ENCODE measurements around the gene IKBIP.

GRCh38 chr12:98578821-98579220 lies 65.8 kb downstream of the IKBIP start:
- no peak for TF ChIP-seq POLR2AphosphoS5 (IDR thresholded peaks at IDR 0.05; ENCODE audit: borderline replicate concordance, low read depth, low read length)
- no peak for TF ChIP-seq EZH2 (IDR thresholded peaks at IDR 0.05)

All from SK-N-MC (cell line).